GM19395 (cell line): ENCODE data around the gene ATG9A.
"Not testable (repeated sequence)": the region's sequence is repeated elsewhere in the genome, so short reads cannot be mapped to it uniquely, and the experiment has no call there.

Experiments
- ATAC-seq: cut with Tn5 transposase; IDR thresholded peaks from one replicate; pipeline ENCODE4 v1.9.1; 2021; ENCODE audit warnings: mild to moderate bottlenecking, moderate library complexity; ENCODE audit not compliant: unreplicated experiment

ATG9A gene, protein sequence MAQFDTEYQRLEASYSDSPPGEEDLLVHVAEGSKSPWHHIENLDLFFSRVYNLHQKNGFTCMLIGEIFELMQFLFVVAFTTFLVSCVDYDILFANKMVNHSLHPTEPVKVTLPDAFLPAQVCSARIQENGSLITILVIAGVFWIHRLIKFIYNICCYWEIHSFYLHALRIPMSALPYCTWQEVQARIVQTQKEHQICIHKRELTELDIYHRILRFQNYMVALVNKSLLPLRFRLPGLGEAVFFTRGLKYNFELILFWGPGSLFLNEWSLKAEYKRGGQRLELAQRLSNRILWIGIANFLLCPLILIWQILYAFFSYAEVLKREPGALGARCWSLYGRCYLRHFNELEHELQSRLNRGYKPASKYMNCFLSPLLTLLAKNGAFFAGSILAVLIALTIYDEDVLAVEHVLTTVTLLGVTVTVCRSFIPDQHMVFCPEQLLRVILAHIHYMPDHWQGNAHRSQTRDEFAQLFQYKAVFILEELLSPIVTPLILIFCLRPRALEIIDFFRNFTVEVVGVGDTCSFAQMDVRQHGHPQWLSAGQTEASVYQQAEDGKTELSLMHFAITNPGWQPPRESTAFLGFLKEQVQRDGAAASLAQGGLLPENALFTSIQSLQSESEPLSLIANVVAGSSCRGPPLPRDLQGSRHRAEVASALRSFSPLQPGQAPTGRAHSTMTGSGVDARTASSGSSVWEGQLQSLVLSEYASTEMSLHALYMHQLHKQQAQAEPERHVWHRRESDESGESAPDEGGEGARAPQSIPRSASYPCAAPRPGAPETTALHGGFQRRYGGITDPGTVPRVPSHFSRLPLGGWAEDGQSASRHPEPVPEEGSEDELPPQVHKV

DNA sequence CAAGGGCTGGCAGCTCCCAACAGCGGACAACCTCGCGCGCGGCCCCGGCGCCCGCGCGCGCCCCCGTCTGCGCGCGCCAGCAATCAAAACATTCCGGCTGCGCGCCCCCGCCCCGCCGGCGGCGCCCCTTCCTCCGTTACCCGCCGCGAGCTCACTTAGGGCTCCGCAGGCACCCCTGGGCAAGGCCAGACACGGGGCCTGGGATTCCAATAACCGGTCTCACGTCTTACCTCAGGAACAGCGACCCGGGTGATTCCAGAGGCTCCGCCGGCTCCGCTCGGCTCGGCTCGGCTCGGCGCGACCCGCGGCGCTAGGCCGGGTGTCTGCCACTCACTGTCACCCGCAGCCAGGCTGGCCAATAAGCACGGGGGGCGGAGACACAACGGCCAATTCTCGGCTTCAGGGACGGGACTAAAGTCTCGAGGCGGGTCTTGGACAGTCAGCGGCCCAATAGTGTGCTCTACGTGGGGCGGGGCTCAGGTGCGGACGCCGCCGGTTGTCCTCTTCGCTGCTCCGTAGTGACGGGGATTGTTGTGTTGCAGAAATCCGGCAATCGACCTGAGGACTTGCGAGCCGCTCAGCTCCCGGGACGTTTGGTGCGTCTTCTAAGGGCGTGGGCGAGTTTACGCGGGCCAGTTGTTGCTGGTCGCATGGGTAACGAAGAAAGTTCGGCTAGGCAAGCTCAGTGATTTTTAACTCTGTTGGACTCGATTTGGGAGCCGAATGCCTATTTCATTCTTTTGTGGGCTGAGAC, at the start of gene ATG9A, which contains the start of gene ANKZF1:
Gene ATG9A (minus strand): TSS at position 332 of the 754 bp plus-strand sequence. CDS start 1,612 bp downstream, outside the sequence.
Gene ANKZF1 (plus strand): TSS at position 502 of the 754 bp plus-strand sequence. CDS start 452 bp downstream, outside the sequence.
- ATAC-seq, result peak; percentile 97

GRCh38 chr2:219278655-219279150, 49.3 kb upstream of the ATG9A start:
- no peak for ATAC-seq

DNA sequence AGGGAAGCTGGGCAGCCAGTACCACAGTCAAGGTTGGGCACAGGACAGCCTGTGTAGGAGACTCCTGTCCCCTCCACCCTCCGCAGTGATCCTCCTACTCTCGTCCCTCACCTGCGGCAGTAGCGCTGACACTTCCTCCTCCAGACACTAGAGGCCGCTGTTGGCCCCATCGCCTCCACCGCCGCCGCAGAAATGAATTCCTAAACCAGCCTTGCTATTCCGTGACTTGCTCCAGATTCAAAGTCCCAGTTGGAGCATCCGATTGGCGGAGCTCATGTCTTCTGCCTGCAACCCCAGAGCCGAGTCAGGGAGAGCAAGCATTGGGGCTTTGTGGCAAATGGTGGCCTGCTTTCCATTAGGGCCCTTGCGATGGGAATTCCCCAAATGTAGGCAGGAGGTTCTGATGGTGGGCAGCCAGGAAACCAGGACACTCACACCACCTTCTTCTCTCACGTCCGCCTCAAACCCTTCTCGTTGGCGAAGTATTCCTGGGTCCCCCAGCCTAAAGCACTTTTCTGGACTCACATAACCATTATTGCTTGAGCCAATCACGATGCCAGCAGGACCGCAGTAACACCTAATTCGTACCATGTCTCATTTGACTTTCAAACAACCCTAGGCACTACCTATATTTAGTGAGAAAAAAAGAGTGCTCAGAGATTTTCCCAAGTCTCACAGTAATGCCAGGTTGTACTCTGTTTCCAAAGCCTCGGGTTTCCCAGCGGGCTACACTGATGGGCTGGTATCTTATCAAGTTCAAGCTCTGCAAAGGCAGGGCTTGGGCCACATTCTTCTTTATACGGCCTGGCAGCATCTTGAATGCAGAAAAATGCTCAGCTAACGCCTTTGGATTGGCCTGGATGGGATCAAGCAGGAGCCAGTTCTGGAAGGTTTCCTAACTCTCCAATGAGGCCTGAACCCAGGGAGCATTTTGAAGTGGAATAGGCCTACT, 48.5 kb upstream of the ATG9A start:
- peak; percentile 31 for ATAC-seq

DNA sequence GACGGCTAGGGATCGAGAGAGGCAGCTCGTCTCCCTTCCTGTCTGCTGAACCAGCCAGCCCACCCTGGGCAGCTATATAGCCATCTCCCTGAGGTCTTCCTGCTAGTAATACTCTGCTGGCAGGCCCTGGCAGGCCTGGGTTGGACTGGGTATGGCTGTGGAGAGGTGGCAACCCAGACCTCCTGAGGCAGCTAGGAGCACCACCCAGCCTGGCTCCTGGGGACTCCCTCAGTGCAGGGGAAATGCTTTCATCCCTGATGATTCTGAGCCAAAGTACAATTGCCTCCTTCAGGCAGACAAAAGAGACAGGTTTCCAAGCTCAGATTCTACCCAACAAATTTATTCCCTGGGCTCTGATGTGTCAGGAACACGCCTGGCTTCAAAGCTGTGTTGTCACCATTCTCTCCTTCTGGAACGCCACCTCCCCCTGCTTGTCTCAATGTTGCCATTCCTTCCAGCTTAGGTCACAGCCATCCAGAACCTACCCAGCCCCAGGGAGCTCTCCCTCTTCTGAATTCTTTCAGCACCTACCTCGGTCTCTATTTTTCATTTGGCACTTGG, 45.0 kb upstream of the ATG9A start:
- ATAC-seq, result no peak

DNA sequence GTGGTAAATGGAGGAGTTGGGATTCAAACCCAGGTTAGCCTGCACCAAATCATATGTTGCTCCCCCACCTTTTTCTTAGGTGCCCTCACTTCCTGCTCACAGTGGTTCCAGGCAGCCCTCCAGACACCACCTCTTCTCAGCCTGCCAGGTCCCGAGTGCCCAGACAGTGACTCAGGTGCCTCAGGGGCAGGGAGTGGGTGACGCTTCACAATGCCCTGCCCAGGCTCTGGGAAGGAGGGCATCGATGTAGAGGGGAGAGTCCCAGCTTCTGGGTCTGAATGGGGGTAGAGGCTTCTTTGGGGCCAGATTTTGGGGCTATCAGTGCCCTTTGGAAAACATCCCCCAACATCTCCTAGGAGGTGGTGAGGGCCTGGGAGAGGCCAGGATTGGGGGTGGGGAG, 44.5 kb upstream of the ATG9A start:
- no peak for ATAC-seq

DNA sequence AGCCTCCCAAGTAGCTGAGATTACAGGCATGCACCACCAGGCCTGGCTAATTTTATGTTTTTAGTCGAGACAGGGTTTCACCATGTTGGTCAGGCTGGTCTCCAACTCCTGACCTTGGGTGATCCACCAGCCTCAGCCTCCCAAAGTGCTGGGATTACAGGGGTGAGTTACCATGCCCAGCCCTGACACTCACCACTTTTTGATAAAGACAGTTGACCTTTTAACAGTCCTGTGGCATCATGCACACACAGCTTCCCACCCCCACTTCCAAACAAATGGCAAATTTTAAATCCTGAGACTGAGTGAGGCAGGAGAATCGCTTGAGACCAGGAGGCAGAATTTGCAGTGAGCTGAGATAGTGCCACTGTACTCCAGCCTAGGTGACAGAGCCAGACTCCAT, 43.6 kb upstream of the ATG9A start:
- no peak for ATAC-seq

GRCh38 chr2:219272356-219272755, 42.9 kb upstream of the ATG9A start:
- no peak for ATAC-seq

- no peak for ATAC-seq
Measured at GRCh38 chr2:219271021-219271420, 41.6 kb upstream of the ATG9A start.

GRCh38 chr2:219270055-219270372, 40.6 kb upstream of the ATG9A start:
- no peak for ATAC-seq

DNA sequence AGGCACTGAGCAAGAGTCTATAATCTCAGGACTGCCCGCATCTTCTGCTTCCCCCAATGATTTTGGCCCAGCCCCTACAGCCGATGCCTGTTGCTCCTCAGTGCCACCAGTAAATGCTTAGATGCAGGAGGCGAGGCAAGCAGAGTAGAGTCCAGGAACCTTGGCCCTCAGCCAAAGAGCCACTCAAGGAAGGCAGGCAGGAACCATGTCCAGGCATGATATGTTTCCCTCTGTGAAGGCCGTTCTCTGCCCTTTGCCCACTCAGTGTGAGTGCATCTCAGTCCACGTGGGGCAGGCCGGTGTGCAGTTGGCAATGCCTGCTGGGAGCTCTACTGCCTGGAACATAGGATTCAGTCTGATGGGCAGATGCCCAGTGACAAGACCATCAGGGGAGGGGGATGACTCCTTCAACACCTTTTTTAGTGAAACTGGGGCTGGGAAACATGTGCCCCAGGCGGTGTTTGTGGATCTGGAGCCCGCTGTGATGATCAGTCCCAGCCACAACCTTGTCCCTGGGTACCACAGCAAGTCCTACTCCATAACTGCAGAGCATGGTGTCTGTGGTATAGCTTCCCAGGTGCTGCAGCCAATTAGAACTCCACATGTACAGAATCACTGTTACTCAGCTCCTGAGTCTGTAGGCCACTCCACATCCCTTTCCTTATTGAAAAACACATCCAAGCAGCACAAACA, 40.1 kb upstream of the ATG9A start:
- no peak for ATAC-seq

- ATAC-seq, result no peak
Measured at GRCh38 chr2:219268294-219268693, 38.9 kb upstream of the ATG9A start.

DNA sequence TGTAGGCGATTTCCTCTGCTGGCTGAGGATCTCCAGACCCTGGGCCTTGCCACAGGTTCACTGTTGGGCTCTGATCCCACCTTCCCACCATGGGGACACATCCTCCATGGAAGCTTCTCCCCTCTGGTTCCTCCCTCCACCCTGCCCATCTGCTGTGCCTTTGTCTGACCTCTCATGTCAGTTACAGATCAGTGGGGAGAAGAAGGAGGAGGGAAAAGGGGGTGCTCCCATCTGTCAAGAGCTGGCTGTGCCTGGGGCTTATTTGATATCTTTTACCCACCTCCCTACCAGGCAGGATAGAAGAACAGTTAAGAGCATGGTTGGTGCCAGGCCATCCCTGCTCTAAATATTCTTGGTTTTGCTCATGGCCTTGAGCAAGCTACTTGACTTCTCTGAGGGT, 37.5 kb upstream of the ATG9A start:
- no peak for ATAC-seq

DNA sequence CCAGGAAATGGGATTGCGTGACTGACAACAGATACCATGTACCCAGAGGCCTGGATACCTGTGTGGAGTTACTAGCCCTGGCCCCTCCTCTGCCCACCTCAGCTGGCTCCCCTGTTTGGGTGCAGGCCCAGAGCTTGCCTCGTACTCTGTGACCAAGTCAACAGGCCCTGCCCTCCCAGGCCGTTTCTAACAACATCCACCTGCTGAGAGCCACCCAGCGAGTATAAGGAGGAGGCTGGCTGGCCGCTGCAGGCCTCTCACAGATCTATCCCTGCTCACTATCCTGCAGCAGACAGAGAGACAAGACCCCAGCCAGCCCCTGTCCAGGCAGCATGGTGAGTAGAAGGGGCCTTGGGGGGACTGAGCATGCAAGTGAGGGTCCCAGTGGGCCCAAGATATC, 36.8 kb upstream of the ATG9A start:
- no peak for ATAC-seq

GRCh38 chr2:219261024-219261855, 31.8 kb upstream of the ATG9A start:
- ATAC-seq, result no peak

DNA sequence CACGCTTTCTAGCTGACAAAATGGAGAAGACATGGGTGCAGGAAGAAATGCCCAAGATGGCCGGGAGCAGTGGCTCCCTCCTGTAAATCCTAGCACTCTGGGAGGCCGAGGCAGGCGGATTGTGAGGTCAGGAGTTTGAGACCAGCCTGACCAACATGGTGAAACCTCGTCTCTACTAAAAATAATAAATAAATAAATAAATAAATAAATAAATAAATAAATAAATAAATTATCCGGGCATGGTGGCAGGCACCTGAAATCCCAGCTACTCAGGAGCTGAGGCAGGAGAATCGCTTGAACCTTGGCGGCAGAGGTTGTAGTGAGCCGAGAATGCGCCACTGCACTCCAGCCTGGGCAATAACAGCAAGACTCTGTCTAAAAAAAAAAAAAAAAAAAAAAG, 29.5 kb upstream of the ATG9A start:
- ATAC-seq, result not testable (repeated sequence)

DNA sequence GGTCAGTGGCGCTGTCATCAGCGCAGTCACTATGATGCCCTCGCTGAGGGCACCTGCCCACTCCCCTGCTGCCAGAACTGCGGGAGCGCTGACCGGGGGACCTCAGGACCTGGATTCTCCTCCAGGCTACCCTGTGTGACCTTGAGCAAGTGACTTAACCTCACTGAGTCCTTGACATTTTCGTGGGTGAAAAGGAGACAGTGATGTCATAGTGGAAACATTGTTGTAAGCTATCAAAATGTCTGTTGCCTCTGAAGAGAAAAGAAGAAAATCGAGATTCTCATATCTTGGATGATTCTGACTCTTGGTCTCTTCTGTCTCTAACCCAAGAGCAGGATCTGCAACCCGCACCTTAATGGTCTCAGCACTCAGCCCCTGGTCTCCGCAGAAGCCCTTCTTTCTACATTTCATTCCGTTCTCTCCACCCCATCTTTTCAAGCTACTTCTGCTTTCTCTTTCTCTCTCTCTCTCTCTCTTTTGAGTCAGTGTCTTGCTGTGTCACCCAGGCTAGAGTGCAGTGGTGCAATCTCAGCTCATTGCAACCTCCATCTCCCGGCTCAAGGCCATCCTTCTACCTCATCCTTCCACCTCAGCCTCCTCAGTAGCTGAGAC, 25.3 kb upstream of the ATG9A start:
- ATAC-seq, result peak; percentile 35

DNA sequence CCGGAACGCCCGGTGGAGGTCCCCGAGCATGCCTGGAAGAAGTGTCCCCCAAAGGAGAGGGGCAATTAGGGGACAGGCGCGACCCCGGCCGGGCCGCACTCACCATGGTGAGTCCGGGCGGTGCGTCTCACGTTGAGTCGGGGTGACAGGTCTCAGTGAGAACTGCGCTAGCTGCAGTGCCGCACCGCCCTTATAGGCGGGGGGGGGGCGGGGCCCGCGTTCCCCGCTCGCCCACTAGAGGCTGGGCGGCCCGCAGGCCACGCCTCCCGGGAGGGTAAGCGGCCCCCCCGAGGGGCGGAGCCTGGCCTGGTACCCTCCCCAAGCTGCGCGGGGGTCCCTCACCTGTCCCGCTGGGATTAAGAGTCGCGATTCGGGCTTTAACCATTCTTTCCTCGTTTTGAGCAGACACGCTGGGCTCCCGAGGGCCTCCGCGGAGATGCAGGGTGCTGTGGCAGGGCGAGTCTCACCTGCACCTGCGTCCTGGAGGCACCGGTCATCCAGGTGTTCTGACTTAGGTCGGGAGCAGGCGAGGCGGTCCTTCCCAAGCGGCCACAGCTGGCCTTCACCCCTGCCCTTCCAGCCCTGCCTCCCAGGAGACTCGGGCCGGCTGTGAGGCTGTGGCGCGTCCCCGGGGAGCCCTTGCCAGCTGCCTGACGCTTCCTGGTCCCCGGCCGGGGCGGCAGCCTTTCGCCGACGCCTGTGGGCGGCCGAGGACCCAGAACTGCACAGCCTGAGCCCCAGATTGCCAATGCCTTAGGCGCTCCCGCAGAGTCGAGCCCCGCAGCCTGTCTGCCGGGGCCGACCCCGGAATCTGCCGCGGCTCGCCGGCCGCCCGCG, 24.5 kb upstream of the ATG9A start, which contains the start of gene TUBA4A:
Gene TUBA4A (minus strand): TSS at position 166 of the 837 bp plus-strand sequence. CDS start 60 bp downstream, at position 106.
- peak; percentile 50 for ATAC-seq
